H1 (cell line): ENCODE data around the gene ZDHHC9. TPM values are rescaled to one million over a fixed set of nuclear protein-coding genes. Genes with fewer than 3 reads are reported as not detected.

Experiments
- CTCF ChIA-PET: fragments of 300-600 bp; sonication (Branson Sonifier 250); formaldehyde crosslinking; loops from one replicate; lab custom pipeline; 2021; ENCODE audit not compliant: partially characterized antibody; lab: Charles Lee
- POLR2A ChIA-PET: fragments of 300-600 bp; sonication (Branson Sonifier 250); formaldehyde crosslinking; loops from one replicate; lab custom pipeline; 2021; ENCODE audit warnings: inconsistent platforms; ENCODE audit not compliant: partially characterized antibody; lab: Charles Lee
- DNase-seq, 2 experiments: peaks; one replicate each; pipeline versions ENCODE4 v3.0.0 to v3.0.0-alpha.2; 2010 to 2022; ENCODE audit warnings: low spot score in 2 of 2, low read depth in 1 of 2, mixed read lengths in 1 of 2
- FAIRE-seq: peaks from 2 replicates; lab custom pipeline; 2011; peaks lifted over from hg19 to GRCh38; lab: Jason Lieb, UNC
- H2AFZ ChIP-seq: 2 replicates; pipeline ENCODE4 v1.8.1; 2012; ENCODE audit warnings: low read length, inconsistent platforms
- H2AK5ac ChIP-seq: 2 replicates; pipeline ENCODE4 v1.6.1; 2013; ENCODE audit warnings: low read depth, low read length
- H2BK120ac ChIP-seq: replicated peaks from 2 replicates; pipeline ENCODE3; 2013; ENCODE audit warnings: low read depth, low read length, inconsistent platforms
- H2BK12ac ChIP-seq: 2 replicates; pipeline ENCODE4 v1.6.1; 2013; ENCODE audit warnings: low read depth, low read length
- H2BK15ac ChIP-seq: 2 replicates; pipeline ENCODE4 v1.6.1; 2013; ENCODE audit warnings: low read length
- H2BK20ac ChIP-seq: 2 replicates; pipeline ENCODE4 v1.6.1; 2013; ENCODE audit warnings: low read length
- H2BK5ac ChIP-seq: 2 replicates; pipeline ENCODE4 v1.6.1; 2013; ENCODE audit warnings: low read depth, low read length
- H3K14ac ChIP-seq: 2 replicates; pipeline ENCODE4 v1.6.1; 2013; ENCODE audit warnings: inconsistent platforms; ENCODE audit not compliant: insufficient read length
- H3K18ac ChIP-seq: 2 replicates; pipeline ENCODE4 v1.6.1; 2013; ENCODE audit warnings: low read length; ENCODE audit errors: extremely low read depth
- H3K23ac ChIP-seq: 2 replicates; pipeline ENCODE4 v1.6.1; 2013; ENCODE audit warnings: inconsistent platforms; ENCODE audit not compliant: insufficient read length
- H3K23me2 ChIP-seq: 2 replicates; pipeline ENCODE4 v1.6.1; 2013; ENCODE audit warnings: low read depth, low read length
- H3K27ac ChIP-seq: 2 replicates; pipeline ENCODE4 v1.6.1; 2011; ENCODE audit warnings: low read depth, low read length, inconsistent platforms
- H3K27me3 ChIP-seq, 4 experiments: replicated peaks in 1 of 4; 1 replicate in 1 of 4; 2 replicates in 3 of 4; pipeline versions ENCODE4 v1.6.1 to v1.8.1; 2011 to 2013; ENCODE audit warnings: low read length in 3 of 4, mild to moderate bottlenecking in 3 of 4, inconsistent platforms in 2 of 4, mixed read lengths in 2 of 4, moderate library complexity in 1 of 4; ENCODE audit not compliant: control insufficient read depth in 3 of 4, insufficient read depth in 3 of 4; ENCODE audit errors: extremely low read depth in 1 of 4
- H3K36me3 ChIP-seq, 4 experiments: 2 replicates each; pipeline versions ENCODE4 v1.6.1 to v1.8.1; 2011 to 2013; ENCODE audit warnings: mild to moderate bottlenecking in 4 of 4, low read length in 3 of 4, moderate library complexity in 2 of 4, control low read depth in 1 of 4, inconsistent platforms in 1 of 4; ENCODE audit not compliant: insufficient read depth in 4 of 4, control insufficient read depth in 2 of 4
- H3K4ac ChIP-seq: replicated peaks from 2 replicates; pipeline ENCODE3; 2013; ENCODE audit warnings: low read length, low read depth, mixed read lengths, inconsistent platforms; ENCODE audit not compliant: insufficient read length
- H3K4me1 ChIP-seq, 4 experiments: replicated peaks in 1 of 4; 1 replicate in 1 of 4; 2 replicates in 3 of 4; pipeline versions ENCODE4 v1.6.1 to v1.8.1; 2011 to 2013; ENCODE audit warnings: low read length in 3 of 4, inconsistent platforms in 2 of 4, mixed read lengths in 1 of 4; ENCODE audit not compliant: insufficient read depth in 4 of 4, control insufficient read depth in 3 of 4
- H3K4me2 ChIP-seq, 2 experiments: 2 replicates each; pipeline versions ENCODE4 v1.6.1 to v1.8.1; 2011 to 2013; ENCODE audit warnings: low read depth in 2 of 2, low read length in 2 of 2, control low read depth in 1 of 2, inconsistent platforms in 1 of 2, mild to moderate bottlenecking in 1 of 2; ENCODE audit not compliant: insufficient read depth in 1 of 2
- H3K4me3 ChIP-seq, 4 experiments: fragments of 200-600, 300-600 bp in 1 of 4; sonication (generic), shearing (Covaris generic), sonication (Bioruptor Twin) in 1 of 4; 2 replicates each; pipeline versions ENCODE4 v1.5.1 to v1.8.1; 2011 to 2016; ENCODE audit warnings: low read length in 4 of 4, low read depth in 3 of 4, control low read depth in 2 of 4, inconsistent platforms in 2 of 4, mild to moderate bottlenecking in 2 of 4, mixed read lengths in 1 of 4, moderate library complexity in 1 of 4; ENCODE audit not compliant: insufficient read depth in 2 of 4; ENCODE audit errors: extremely low read depth in 1 of 4
- H3K56ac ChIP-seq: replicated peaks from 2 replicates; pipeline ENCODE3; 2013; ENCODE audit warnings: low read depth, mild to moderate bottlenecking, mixed read lengths, low read length, inconsistent platforms; ENCODE audit not compliant: insufficient read length
- H3K79me1 ChIP-seq: 2 replicates; pipeline ENCODE4 v1.6.1; 2013; ENCODE audit warnings: low read depth, low read length, control low read depth
- H3K79me2 ChIP-seq, 2 experiments: 2 replicates each; pipeline versions ENCODE4 v1.6.1 to v1.8.1; 2012 to 2013; ENCODE audit warnings: low read length in 2 of 2, mild to moderate bottlenecking in 2 of 2, inconsistent platforms in 1 of 2; ENCODE audit not compliant: insufficient read depth in 2 of 2, control insufficient read depth in 1 of 2
- H3K9ac ChIP-seq, 4 experiments: replicated peaks in 1 of 4; 1 replicate in 1 of 4; 2 replicates in 3 of 4; pipeline versions ENCODE4 v1.6.1 to v1.8.1; 2011 to 2013; ENCODE audit warnings: low read depth in 3 of 4, low read length in 3 of 4, control low read depth in 2 of 4, mild to moderate bottlenecking in 2 of 4, moderate library complexity in 2 of 4, inconsistent platforms in 1 of 4; ENCODE audit errors: extremely low read depth in 1 of 4
- H3K9me3 ChIP-seq, 2 experiments: 2 replicates each; pipeline versions ENCODE4 v1.6.1 to v1.8.1; 2012 to 2013; ENCODE audit warnings: mild to moderate bottlenecking in 2 of 2, moderate library complexity in 2 of 2, control low read depth in 1 of 2, inconsistent platforms in 1 of 2, low read depth in 1 of 2, low read length in 1 of 2, mixed read lengths in 1 of 2; ENCODE audit not compliant: insufficient read depth in 2 of 2
- H4K20me1 ChIP-seq, 2 experiments: replicated peaks in 1 of 2; 2 replicates each; pipeline versions ENCODE3 to v1.8.1; 2011 to 2013; ENCODE audit warnings: inconsistent platforms in 2 of 2, low read length in 2 of 2, mild to moderate bottlenecking in 1 of 2; ENCODE audit not compliant: insufficient read depth in 2 of 2, control insufficient read depth in 1 of 2
- H4K5ac ChIP-seq: 2 replicates; pipeline ENCODE4 v1.6.1; 2013; ENCODE audit warnings: low read length, low read depth, mixed read lengths, inconsistent platforms; ENCODE audit not compliant: insufficient read length
- H4K8ac ChIP-seq: 2 replicates; pipeline ENCODE4 v1.8.0; 2013; ENCODE audit warnings: mild to moderate bottlenecking, moderate library complexity, low read length, inconsistent platforms; ENCODE audit not compliant: insufficient read depth; ENCODE audit errors: extremely low read depth
- H4K91ac ChIP-seq: replicated peaks from 2 replicates; pipeline ENCODE3; 2013; ENCODE audit warnings: low read length, mixed read lengths, inconsistent platforms; ENCODE audit not compliant: insufficient read length
- BACH1 ChIP-seq: IDR thresholded peaks from 2 replicates; pipeline ENCODE4 v1.6.1; 2012; ENCODE audit warnings: low read length, improper control_type of control experiment
- CREB1 ChIP-seq: IDR thresholded peaks from 2 replicates; pipeline ENCODE4 v1.6.1; 2012; ENCODE audit warnings: inconsistent platforms
- CTBP2 ChIP-seq: IDR thresholded peaks from 2 replicates; pipeline ENCODE4 v1.7.0; 2011; ENCODE audit warnings: borderline replicate concordance, mild to moderate bottlenecking, moderate library complexity, mixed read lengths, low read length; ENCODE audit not compliant: insufficient read depth, insufficient read length
- JUND ChIP-seq: IDR thresholded peaks from 2 replicates; pipeline ENCODE4 v1.6.1; 2011; ENCODE audit warnings: mild to moderate bottlenecking, improper control_type of control experiment, low read length
- MAFK ChIP-seq: IDR thresholded peaks from 2 replicates; pipeline ENCODE4 v1.6.1; 2012; ENCODE audit warnings: low read depth, mild to moderate bottlenecking, improper control_type of control experiment, low read length
- TAF1 ChIP-seq: IDR thresholded peaks from 2 replicates; pipeline ENCODE4 v1.6.1; 2011; ENCODE audit warnings: mild to moderate bottlenecking, low read depth, low read length
- WGBS, 2 experiments: shearing (Covaris generic) in 1 of 2; methylation state at CpG; one replicate each; pipeline versions ENCODE4 v1.1.6 to v1.1.7; 2013 to 2015; ENCODE audit warnings: low lambda C conversion rate in 2 of 2, mixed read lengths in 2 of 2, inconsistent platforms in 1 of 2, low coverage in 1 of 2, missing lambda C conversion rate in 1 of 2; ENCODE audit not compliant: insufficient replicate concordance in 2 of 2, insufficient coverage in 1 of 2, insufficient read length in 1 of 2; ENCODE audit errors: extremely low coverage in 1 of 2, missing lambda C conversion rate in 1 of 2; 5-methylcytosine and 5-hydroxymethylcytosine counted together
- polyA plus RNA-seq, 7 experiments: library from polyadenylated mRNA; depleted of rRNA in 3 of 7; stranded (reverse) in 5 of 7; unstranded in 2 of 7; fragments of >200 nt in 5 of 7; fragments of 200-250 nt in 2 of 7; gene quantifications; 1 replicate in 5 of 7; 2 replicates in 1 of 7; 4 replicates in 1 of 7; pipeline versions ENCODE4 v1.2.1 to v1.2.3, GENCODE V29; 2011 to 2013; ENCODE audit warnings: missing spikeins in 2 of 7, mixed read lengths in 2 of 7
- total RNA-seq: library from RNA; stranded (reverse); fragmentation: NEBNext Ultra II Directional; extraction: Animal tissue kit (Norgen Biotek cat#: 25700); gene quantifications from 2 replicates; pipeline ENCODE4 v1.2.1, GENCODE V29; 2021
- TF ChIP-seq, protein P1 (sequence below): IDR thresholded peaks from 2 replicates; pipeline ENCODE4 v1.6.1; 2012; ENCODE audit warnings: inconsistent platforms
- TF ChIP-seq, protein P2 (sequence below), 3 experiments: IDR thresholded peaks; 1 replicate in 2 of 3; 2 replicates in 1 of 3; pipeline versions ENCODE4 v1.5.1 to v1.6.1; 2011; ENCODE audit warnings: low read length in 3 of 3, mild to moderate bottlenecking in 3 of 3, inconsistent platforms in 2 of 3, low read depth in 1 of 3, moderate library complexity in 1 of 3; ENCODE audit not compliant: insufficient read depth in 1 of 3; ENCODE audit errors: control extremely low read depth in 1 of 3
- TF ChIP-seq, protein P3 (sequence below): IDR thresholded peaks from 2 replicates; pipeline ENCODE4 v1.6.1; 2011; ENCODE audit warnings: low read depth, mild to moderate bottlenecking, low read length; ENCODE audit not compliant: insufficient read depth

The ZDHHC9 gene
- total and polyA plus RNA-seq, 2 of the 8 experiments (the other 6 are each of a cell fraction or from before 2014, with no cell fraction given): 18.1 to 28.3 TPM

DNA sequence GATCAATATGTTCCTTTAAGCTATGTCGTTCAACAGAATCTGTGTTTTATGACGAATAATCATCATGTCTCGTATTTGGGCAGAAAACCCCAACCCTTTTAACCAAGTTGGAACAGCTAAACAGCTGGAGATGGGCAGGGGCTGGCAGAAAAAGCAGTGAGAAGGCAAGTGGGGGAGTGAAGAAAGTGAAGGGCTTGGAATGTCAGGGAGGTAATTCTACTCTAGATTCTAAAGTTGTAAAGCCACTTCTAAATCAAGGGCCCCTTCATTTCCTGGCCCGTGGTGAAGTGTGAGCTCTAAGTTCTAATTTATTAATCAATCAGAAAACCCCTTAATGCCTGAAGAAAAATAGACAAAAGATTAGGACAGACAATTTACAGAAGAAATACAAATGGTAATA is 43.5 kb downstream of the ZDHHC9 start:
- H2BK5ac ChIP-seq: no peak overlapping the region
- TF ChIP-seq, protein P1, sequence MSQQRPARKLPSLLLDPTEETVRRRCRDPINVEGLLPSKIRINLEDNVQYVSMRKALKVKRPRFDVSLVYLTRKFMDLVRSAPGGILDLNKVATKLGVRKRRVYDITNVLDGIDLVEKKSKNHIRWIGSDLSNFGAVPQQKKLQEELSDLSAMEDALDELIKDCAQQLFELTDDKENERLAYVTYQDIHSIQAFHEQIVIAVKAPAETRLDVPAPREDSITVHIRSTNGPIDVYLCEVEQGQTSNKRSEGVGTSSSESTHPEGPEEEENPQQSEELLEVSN: no peak
- TF ChIP-seq, protein P2, sequence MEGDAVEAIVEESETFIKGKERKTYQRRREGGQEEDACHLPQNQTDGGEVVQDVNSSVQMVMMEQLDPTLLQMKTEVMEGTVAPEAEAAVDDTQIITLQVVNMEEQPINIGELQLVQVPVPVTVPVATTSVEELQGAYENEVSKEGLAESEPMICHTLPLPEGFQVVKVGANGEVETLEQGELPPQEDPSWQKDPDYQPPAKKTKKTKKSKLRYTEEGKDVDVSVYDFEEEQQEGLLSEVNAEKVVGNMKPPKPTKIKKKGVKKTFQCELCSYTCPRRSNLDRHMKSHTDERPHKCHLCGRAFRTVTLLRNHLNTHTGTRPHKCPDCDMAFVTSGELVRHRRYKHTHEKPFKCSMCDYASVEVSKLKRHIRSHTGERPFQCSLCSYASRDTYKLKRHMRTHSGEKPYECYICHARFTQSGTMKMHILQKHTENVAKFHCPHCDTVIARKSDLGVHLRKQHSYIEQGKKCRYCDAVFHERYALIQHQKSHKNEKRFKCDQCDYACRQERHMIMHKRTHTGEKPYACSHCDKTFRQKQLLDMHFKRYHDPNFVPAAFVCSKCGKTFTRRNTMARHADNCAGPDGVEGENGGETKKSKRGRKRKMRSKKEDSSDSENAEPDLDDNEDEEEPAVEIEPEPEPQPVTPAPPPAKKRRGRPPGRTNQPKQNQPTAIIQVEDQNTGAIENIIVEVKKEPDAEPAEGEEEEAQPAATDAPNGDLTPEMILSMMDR (IDR thresholded peaks at IDR 0.05; ENCODE audit: control extremely low read depth in 1 of 3, insufficient read depth in 1 of 3, low read depth in 1 of 3, low read length in 3 of 3): no peak
- TF ChIP-seq TAF1 (no peak), MAFK (no peak), BACH1 (no peak), CREB1 (no peak), CTBP2 (no peak), JUND (no peak)
- TF ChIP-seq, protein P3, sequence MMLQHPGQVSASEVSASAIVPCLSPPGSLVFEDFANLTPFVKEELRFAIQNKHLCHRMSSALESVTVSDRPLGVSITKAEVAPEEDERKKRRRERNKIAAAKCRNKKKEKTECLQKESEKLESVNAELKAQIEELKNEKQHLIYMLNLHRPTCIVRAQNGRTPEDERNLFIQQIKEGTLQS: no peak
- DNase-seq: no peak
- H3K79me2 ChIP-seq: no peaks in the 10 kb centered on the region
- H2BK20ac ChIP-seq: no peak overlapping the region
- WGBS, 2 experiments: 92% methylated on average over 4 of the region's 4 CpGs; no CpG with 5 or more reads in 1 of the 2 experiments
- H3K56ac ChIP-seq: no peak overlapping the region
- H2BK120ac ChIP-seq: no peak overlapping the region
- H3K27ac ChIP-seq: no peak overlapping the region
- H3K9ac ChIP-seq: no peak overlapping the region
- H3K4me2 ChIP-seq: no peak overlapping the region
- no peaks in the 10 kb centered on the region for H3K79me1 ChIP-seq
- no peaks in the 10 kb centered on the region for H4K20me1 ChIP-seq
- no peak overlapping the region for H2AFZ ChIP-seq
- ChIA-PET POLR2A (no interaction called here), CTCF (interaction anchor here (1.0 to 1.2 kb wide), 2 partner anchors 10 to 13 kb away, joined by 3 to 4 read pairs; no protein-coding TSS in a partner anchor)
- no peak overlapping the region for H3K4me3 ChIP-seq
- no peaks in the 10 kb centered on the region for H3K4me1 ChIP-seq
- no peak overlapping the region for H2BK15ac ChIP-seq
- H3K4ac ChIP-seq: no peak overlapping the region
- FAIRE-seq: no peak
- H3K23me2 ChIP-seq: no peaks in the 10 kb centered on the region
- no peak overlapping the region for H2AK5ac ChIP-seq
- H4K8ac ChIP-seq: no peak overlapping the region
- no peak overlapping the region for H3K14ac ChIP-seq
- H4K5ac ChIP-seq: no peak overlapping the region
- H3K23ac ChIP-seq: no peak overlapping the region
- no peak overlapping the region for H4K91ac ChIP-seq
- H3K27me3 ChIP-seq: no peaks in the 10 kb centered on the region
- H3K36me3 ChIP-seq: peaks cover 0 to 4% (median 2%) of the 10 kb centered on the region in 4 experiments; a peak in 3 of 8 replicates
- no peaks in the 10 kb centered on the region for H3K9me3 ChIP-seq
- no peak overlapping the region for H3K18ac ChIP-seq
- no peak overlapping the region for H2BK12ac ChIP-seq
